HG03097 (cell line): ENCODE data around the gene RAB26.
"Not testable (repeated sequence)": the region's sequence is repeated elsewhere in the genome, so short reads cannot be mapped to it uniquely, and the experiment has no call there.

Source experiments
- ATAC-seq: cut with Tn5 transposase; IDR thresholded peaks from one replicate; pipeline ENCODE4 v1.9.1; 2021; ENCODE audit not compliant: unreplicated experiment, low FRiP score

RAB26 gene

DNA sequence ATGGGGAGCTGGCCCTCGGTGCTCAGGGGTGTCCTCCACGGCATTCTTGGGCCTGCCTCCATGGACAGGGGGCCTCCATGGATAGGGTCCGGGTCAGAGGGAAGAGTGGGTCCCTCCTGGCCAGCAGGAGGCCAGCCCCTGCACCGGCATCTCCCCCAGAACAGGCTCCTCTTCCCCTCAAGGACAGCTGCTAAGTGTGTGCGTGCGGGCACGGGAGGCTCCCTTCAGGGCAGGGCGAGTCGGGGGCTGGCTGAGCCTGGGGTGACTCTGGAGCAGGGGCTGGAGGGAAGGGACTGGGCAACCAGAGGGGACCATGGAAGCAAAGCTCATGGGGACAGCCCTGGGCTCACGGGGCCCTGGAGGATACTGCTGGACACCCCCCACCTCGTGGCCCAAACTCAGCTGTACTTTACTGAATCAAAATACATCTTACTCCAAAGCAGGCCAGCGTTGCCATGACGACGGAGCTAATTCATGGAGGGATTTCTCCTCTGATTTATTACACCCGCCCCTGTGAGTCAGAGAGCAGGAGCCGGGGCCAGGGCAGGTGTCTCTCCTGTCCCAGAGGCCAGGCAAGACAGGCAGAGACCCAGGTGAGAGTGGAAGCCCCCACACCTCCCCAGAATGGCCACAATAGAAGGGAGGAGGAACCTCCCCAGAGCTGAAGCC lies 45.9 kb downstream of the RAB26 start:
- no peak for ATAC-seq

DNA sequence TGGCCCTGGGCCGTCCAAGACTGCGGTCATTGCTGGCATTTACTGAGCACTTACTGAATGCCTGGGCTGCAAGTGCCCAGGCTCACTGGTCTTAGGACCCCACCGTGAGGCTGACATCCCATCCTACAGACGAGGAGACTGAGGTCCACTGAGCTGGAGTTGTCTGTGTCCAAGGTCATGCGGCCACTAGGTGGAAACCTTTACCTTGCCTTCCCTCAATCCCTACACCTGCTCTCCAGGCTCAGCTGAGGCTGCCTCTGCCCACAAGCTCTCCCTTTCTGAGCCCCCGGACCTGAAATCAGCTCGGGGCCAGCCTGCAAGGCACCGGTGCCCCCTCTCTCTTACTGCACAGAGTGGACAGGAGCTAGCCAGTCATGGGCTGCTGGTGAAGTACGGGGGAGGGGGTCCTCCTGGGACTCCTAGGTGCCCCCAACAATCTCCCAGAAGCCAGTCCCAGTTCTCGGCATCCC lies 46.5 kb downstream of the RAB26 start:
- ATAC-seq: no peak

DNA sequence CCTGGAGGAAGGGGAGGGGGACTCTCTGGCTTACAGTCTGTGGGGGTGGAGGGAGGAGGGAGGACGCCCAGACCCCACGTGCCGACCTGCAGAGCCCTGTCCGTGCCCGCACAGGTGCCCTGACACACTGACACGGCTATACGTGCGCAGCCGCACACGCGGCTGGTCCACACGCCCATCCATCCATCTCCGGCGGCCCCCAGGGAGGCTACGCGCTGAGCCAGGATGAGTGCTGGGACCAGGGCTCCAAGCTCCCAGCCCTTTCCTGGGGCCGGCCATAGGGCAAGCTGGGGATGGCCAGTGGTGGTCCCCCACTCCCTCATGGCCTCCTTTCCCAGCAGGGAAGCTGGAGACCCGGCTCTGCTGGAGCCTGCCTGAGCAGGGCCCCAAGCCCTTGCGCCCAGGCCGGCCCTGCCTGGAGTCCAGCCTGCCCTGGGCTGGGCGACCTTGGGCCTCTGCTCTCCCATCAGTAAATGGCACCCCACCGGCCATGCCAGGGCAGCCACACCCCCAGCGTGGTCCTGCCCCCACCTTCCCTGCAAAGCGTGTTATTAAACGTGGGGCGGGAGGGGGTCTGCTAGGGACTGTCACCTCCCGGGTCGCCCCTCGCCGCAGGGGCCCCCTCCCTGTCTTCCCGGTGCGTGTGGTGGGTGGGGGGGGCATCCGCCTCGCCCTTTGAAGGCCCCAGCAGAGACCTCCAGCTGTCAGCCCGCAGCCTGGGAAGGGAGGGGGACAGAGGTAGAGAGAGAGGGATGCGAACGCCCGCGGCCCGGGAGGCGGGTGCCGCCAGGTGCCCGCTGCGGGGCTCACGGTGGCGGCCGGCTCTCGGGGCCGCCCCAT lies 47.1 kb downstream of the RAB26 start:
- ATAC-seq: no peak

DNA sequence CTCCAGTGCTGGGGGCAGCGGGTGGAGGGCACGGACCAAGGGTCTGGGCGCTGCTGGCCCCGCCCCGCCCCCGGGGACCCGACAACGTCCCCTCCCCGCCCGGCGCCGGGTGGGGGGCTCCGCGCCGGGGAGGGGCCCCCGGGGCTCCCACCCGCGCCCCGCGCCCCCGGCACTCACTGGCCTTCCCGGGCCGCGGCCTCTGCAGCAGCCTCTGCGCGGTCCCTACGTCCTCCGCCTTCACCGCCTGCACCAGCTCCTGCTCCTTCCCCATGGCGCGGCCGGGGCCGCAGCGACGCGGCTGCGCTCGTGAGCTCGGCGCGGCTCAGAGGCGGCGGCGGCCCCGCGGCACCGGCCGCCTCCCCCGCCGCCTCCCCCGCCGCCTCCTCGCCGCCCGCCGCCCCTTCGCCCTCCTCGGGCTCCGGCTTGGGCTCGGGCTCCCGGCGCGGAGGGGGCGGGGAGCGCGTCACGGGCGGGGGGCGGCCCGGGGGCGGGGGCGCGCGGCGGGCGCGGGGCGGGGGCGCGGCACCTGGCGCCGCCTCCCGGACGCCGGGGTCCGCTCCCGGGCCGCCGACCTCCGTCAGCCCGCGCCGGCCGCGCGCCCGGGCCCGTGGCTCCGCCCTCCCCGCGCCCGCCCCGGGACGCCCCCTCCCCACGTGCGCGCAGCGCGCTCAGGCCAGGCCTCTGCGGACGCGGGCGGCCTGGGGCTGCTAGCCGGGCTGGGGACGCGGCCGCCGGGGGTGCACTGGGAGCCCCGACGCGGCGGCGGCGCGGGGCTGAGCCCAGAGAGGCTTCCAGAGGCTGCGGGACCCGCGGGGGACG lies 47.9 kb downstream of the RAB26 start, which contains the start of gene CASKIN1:
Gene CASKIN1 (minus strand): TSS at position 444 of the 819 bp plus-strand sequence. CDS start 173 bp downstream, at position 271.
- no peak for ATAC-seq

- ATAC-seq: no peak
These were observed 48.6 kb downstream of the RAB26 start for GRCh38 chr16:2196981-2197511.

DNA sequence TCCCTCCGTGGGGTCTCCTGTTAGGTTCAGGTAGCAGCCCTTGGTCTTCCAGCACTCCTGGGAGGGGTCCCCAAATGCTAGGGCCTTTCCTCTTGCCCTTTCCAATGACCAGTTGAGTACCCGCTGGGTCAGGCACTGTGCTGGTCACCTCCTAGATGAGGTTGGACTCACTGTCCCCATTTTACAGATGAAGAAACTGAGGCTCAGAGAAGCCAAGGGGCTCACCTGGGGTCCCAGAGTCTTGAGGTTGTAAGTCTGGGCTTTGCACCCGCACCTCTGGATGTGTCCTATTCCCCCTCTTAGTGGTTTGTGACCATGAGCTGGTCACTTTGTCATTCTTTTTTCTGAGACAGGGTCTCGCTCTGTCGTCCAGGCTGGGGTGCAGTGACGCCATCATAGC lies 49.3 kb downstream of the RAB26 start:
- ATAC-seq: no peak

- ATAC-seq: no peak
These were observed 49.9 kb downstream of the RAB26 start for GRCh38 chr16:2198283-2198682.

GRCh38 chr16:2199095-2199494 lies 50.7 kb downstream of the RAB26 start:
- no peak for ATAC-seq

DNA sequence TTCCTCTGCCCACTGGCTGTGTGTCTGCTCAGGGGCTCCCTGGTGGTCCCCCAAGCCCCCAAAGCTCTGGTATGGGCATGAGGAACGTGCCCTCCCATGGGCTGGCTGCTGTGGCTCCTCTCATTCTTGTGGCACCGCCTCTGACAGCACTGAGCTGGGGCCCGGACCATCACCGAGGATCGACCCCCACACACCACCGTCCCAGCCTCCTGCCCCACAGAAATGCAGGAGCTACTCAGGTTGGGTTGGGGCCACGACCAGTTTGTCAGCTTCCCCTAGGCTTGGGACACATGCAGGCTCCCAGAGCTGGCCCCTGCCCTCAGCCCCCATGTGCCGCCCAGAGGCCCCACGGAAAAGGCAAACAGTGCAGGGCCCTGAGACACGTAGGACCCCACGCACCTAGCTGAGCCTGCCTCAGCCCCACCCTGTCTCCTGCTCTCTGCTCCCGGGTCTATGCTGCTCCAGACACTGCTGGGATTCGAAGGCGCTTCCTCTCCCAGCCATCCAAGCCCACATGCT lies 51.3 kb downstream of the RAB26 start:
- ATAC-seq: no peak

DNA sequence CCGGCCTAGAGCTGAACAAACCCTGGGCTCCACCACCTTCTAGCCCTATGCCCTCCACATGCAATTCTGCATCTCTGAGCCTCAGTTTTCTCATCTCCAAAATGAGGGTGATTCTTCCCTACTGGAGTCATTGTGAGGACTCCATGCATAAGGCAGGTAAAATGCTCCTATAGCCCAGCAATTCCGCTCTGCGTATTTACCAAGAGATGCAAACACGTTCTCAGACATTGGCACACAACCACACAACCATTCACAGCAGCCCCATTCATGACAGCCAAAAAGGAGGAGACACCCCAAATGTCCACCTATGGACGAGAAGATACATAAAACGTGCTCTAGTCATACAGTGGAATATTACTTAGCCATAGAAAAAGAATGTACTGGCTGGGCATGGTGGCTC lies 51.9 kb downstream of the RAB26 start:
- no peak for ATAC-seq

DNA sequence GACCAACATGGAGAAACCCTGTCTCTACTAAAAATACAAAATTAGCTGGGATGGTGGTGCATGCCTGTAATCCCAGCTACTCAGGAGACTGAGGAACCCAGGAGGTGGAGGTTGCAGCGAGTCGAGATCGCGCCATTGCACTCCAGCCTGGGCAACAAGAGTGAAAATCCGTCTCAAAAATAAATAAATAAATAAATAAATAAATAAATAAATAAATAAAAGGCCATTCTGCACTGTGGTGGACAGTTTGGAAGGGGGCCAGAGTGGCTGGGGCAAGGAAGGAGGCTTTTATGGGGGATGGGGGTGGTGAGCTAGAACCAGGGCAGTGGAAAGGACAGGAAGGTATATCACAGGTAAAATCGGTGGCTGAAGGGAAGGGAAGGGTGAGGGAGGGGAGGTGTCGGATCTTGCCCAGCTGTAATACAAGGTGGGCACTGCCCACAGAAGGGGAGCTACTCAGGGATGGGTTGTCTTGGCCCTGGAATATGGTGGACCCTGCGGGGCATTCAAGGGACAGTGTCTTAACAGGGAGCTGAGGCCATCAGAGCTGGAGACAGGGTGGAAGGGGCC lies 54.8 kb downstream of the RAB26 start:
- ATAC-seq: not testable (repeated sequence)
